K562 (cell line): Measurements from ENCODE around the gene CES1. TPM values are rescaled to one million over a fixed set of nuclear protein-coding genes. Genes with fewer than 3 reads are reported as not detected.

Source experiments
- ATAC-seq: fragments of 200-7000 bp; cut with Tn5 transposase; 3 replicates; pipeline ENCODE4 v1.9.1; 2020; ENCODE audit warnings: moderate library complexity
- BruUV-seq: library from RNA; stranded (reverse); fragments of 400-500 nt; replicated peaks from 2 replicates; lab custom pipeline; 2021; lab: Mats Ljungman, UMichigan
- CTCF ChIA-PET: fragments of 300-600 bp; formaldehyde crosslinking; extraction: SDS; loops from one replicate; lab custom pipeline; 2021; ENCODE audit warnings: low intra/inter-chr PET ratio; lab: Yijun Ruan, JAX
- POLR2A ChIA-PET: fragments of 300-600, 350-650 bp; sonication (Branson Sonifier 250); formaldehyde crosslinking; extraction: SDS; loops from one replicate; lab custom pipeline; 2021; ENCODE audit warnings: antibody characterized with exemption, inconsistent platforms; lab: Yijun Ruan, JAX
- DNase-seq, 4 experiments: peaks; one replicate each; pipeline versions ENCODE4 v3.0.0 to v3.0.0-alpha.2; 2011 to 2018; ENCODE audit warnings: low spot score in 3 of 4, mixed read lengths in 3 of 4; ENCODE audit errors: extremely low read depth in 1 of 4
- FAIRE-seq: peaks from 2 replicates; lab custom pipeline; 2011; peaks lifted over from hg19 to GRCh38; lab: Jason Lieb, UNC
- H2AFZ ChIP-seq: 2 replicates; pipeline ENCODE4 v1.6.0; 2011; ENCODE audit warnings: low read depth, low read length, control low read depth, inconsistent platforms
- H3K27ac ChIP-seq: fragments of 200-600 bp; 3 replicates; pipeline ENCODE4 v1.8.0; 2011; ENCODE audit warnings: low read depth, mild to moderate bottlenecking, control low read depth, inconsistent platforms, low read length, moderate library complexity, mixed read lengths; ENCODE audit errors: extremely low read depth
- H3K27me3 ChIP-seq, 2 experiments: fragments of 300-600 bp in 1 of 2; 2 replicates in 1 of 2; 3 replicates in 1 of 2; pipeline versions ENCODE4 v1.6.0 to v1.8.0; 2011; ENCODE audit warnings: inconsistent platforms in 2 of 2, low read length in 2 of 2, mild to moderate bottlenecking in 1 of 2, mixed read lengths in 1 of 2, moderate library complexity in 1 of 2; ENCODE audit not compliant: control insufficient read depth in 2 of 2, insufficient read depth in 2 of 2
- H3K36me3 ChIP-seq: fragments of 300-600 bp; 3 replicates; pipeline ENCODE4 v1.8.0; 2011; ENCODE audit warnings: mild to moderate bottlenecking, low read length, inconsistent platforms; ENCODE audit not compliant: control insufficient read depth, insufficient read depth
- H3K4me1 ChIP-seq, 2 experiments: fragments of 200-600 bp in 1 of 2; replicated peaks in 1 of 2; 2 replicates in 1 of 2; 3 replicates in 1 of 2; pipeline versions ENCODE4 v1.5.1 to v1.8.0; 2011; ENCODE audit warnings: inconsistent platforms in 2 of 2, low read length in 2 of 2, mild to moderate bottlenecking in 1 of 2, mixed read lengths in 1 of 2, moderate library complexity in 1 of 2; ENCODE audit not compliant: control insufficient read depth in 2 of 2, insufficient read depth in 2 of 2
- H3K4me2 ChIP-seq: 2 replicates; pipeline ENCODE4 v1.6.1; 2011; ENCODE audit warnings: low read length, control low read depth, inconsistent platforms, mixed read lengths; ENCODE audit not compliant: insufficient read depth
- H3K4me3 ChIP-seq: fragments of 200-600 bp; sonication (generic), shearing (Covaris generic); 2 replicates; pipeline ENCODE4 v1.5.1; 2016; ENCODE audit warnings: control low read depth, inconsistent platforms
- H3K79me2 ChIP-seq: fragments of 200-600 bp; 3 replicates; pipeline ENCODE4 v1.8.0; 2011; ENCODE audit warnings: low read length, inconsistent platforms; ENCODE audit not compliant: control insufficient read depth, insufficient read depth
- H3K9ac ChIP-seq, 2 experiments: 2 replicates each; pipeline versions ENCODE4 v1.6.0 to v1.6.1; 2011; ENCODE audit warnings: low read depth in 2 of 2, low read length in 2 of 2, control low read depth in 1 of 2, inconsistent platforms in 1 of 2, mild to moderate bottlenecking in 1 of 2, mixed read lengths in 1 of 2; ENCODE audit not compliant: insufficient read depth in 1 of 2
- H3K9me1 ChIP-seq: one replicate; pipeline ENCODE4 v1.6.0; 2011; ENCODE audit warnings: inconsistent platforms, mild to moderate bottlenecking, low read length, moderate library complexity; ENCODE audit not compliant: control insufficient read depth, insufficient read depth
- H3K9me3 ChIP-seq: replicated peaks from 2 replicates; pipeline ENCODE4 v1.5.1; 2011; ENCODE audit warnings: low read depth, low read length, inconsistent platforms; ENCODE audit not compliant: control insufficient read depth, insufficient read depth
- H4K20me1 ChIP-seq: replicated peaks from 2 replicates; pipeline ENCODE4 v1.6.1; 2011; ENCODE audit warnings: low read length, inconsistent platforms, mixed read lengths; ENCODE audit not compliant: control insufficient read depth, insufficient read depth
- ETV6 ChIP-seq, 3 experiments: fragments of 150-350 bp in 1 of 3; sonication (generic) in 1 of 3; formaldehyde crosslinking in 1 of 3; IDR thresholded peaks; 2 replicates each; pipeline versions ENCODE4 v1.6.1 to v1.8.0; 2014 to 2022; ENCODE audit warnings: borderline replicate concordance in 2 of 3, low read depth in 2 of 3, antibody characterized with exemption in 1 of 3, low read length in 1 of 3, mild to moderate bottlenecking in 1 of 3, missing genetic modification reagents in 1 of 3
- IRF1 ChIP-seq: sonication (generic); formaldehyde crosslinking; IDR thresholded peaks from 2 replicates; pipeline ENCODE4 v1.8.0; 2022; ENCODE audit warnings: missing genetic modification reagents, mild to moderate bottlenecking, borderline replicate concordance
- MEF2D ChIP-seq: conservative IDR thresholded peaks from 2 replicates; pipeline ENCODE4 v1.6.1; 2016; ENCODE audit warnings: low read depth, missing genetic modification characterization, missing compliant biosample characterization
- NFIX ChIP-seq: fragments of 250-450 bp; sonication (Bioruptor Pico); IDR thresholded peaks from 2 replicates; pipeline ENCODE4 v1.4.0; 2020; ENCODE audit warnings: low read depth, mild to moderate bottlenecking, moderate library complexity
- SAFB ChIP-seq: fragments of 200-400 bp; formaldehyde crosslinking; IDR thresholded peaks from 2 replicates; pipeline ENCODE4 v1.6.1; 2017; ENCODE audit warnings: low read depth, low read length, borderline replicate concordance
- SAFB2 ChIP-seq: fragments of 200-400 bp; formaldehyde crosslinking; IDR thresholded peaks from 2 replicates; pipeline ENCODE4 v1.6.1; 2018; ENCODE audit warnings: borderline replicate concordance, low read length, low read depth, moderate library complexity; ENCODE audit not compliant: severe bottlenecking
- SIN3B ChIP-seq: fragments of 450-650 bp; IDR thresholded peaks from 2 replicates; pipeline ENCODE4 v1.6.1; 2017; ENCODE audit warnings: low read depth, mild to moderate bottlenecking, moderate library complexity
- SUPT5H ChIP-seq: fragments of 450-650 bp; IDR thresholded peaks from 2 replicates; pipeline ENCODE4 v1.6.1; 2016
- TBL1XR1 ChIP-seq, 2 experiments: IDR thresholded peaks; 2 replicates each; pipeline ENCODE4 v1.6.1; 2012; ENCODE audit warnings: improper control_type of control experiment in 2 of 2, low read length in 2 of 2, mild to moderate bottlenecking in 1 of 2
- ZNF384 ChIP-seq: IDR thresholded peaks from 2 replicates; pipeline ENCODE4 v1.6.1; 2012; ENCODE audit warnings: low read depth, low read length, improper control_type of control experiment
- WGBS: fragments of 100-300 bp; shearing (Covaris generic); methylation state at CpG from one replicate; pipeline ENCODE4 v1.1.6; 2016; ENCODE audit warnings: low coverage, mixed read lengths; ENCODE audit not compliant: insufficient coverage; ENCODE audit errors: missing lambda C conversion rate; 5-methylcytosine and 5-hydroxymethylcytosine counted together
- in situ Hi-C: fragments of 300-500 bp; cut with MboI; formaldehyde crosslinking; loops from 4 replicates; pipeline ENCODE4 v1.15.0; 2018; ENCODE audit warnings: inconsistent platforms, mixed read lengths
- intact Hi-C: fragments of 100-400 bp; cut with micrococcal nuclease; formaldehyde crosslinking; loops from 2 replicates; pipeline ENCODE4 v1.14.2; 2022
- polyA plus RNA-seq, 8 experiments: library from polyadenylated mRNA; depleted of rRNA in 4 of 8; stranded (reverse) in 5 of 8; unstranded in 3 of 8; fragments of >200 nt; fragmentation: Nextera tagmentation in 2 of 8; fragmentation: Illumina TruSeq in 1 of 8; extraction: Ambion mirVana in 2 of 8; extraction: Trizol in 1 of 8; gene quantifications; 2 replicates each; pipeline versions ENCODE4 v1.2.1 to v1.2.3, GENCODE V29; 2011 to 2014; ENCODE audit warnings: inconsistent platforms in 1 of 8, missing spikeins in 1 of 8
- total RNA-seq, 7 experiments: library from RNA; depleted of rRNA in 6 of 7; stranded (reverse); fragments of >200 nt in 6 of 7; fragmentation: Illumina TruSeq in 2 of 7; extraction: Trizol in 2 of 7; gene quantifications; 2 replicates each; pipeline versions ENCODE4 v1.2.1 to v1.2.3, GENCODE V29; 2011 to 2021; ENCODE audit warnings: low replicate concordance in 1 of 7
- TF ChIP-seq, protein P1 (sequence below), 2 experiments: fragments of 450-650 bp; IDR thresholded peaks; 2 replicates each; pipeline ENCODE4 v1.6.1; 2016; ENCODE audit warnings: mild to moderate bottlenecking in 2 of 2, borderline replicate concordance in 1 of 2, low read depth in 1 of 2, moderate library complexity in 1 of 2

CES1 gene
- total and polyA plus RNA-seq, 9 of the 15 experiments (the other 6 are each of a cell fraction or from before 2014, with no cell fraction given) = 0.10 to 1.2 (median 0.16) TPM; not detected in 3

DNA sequence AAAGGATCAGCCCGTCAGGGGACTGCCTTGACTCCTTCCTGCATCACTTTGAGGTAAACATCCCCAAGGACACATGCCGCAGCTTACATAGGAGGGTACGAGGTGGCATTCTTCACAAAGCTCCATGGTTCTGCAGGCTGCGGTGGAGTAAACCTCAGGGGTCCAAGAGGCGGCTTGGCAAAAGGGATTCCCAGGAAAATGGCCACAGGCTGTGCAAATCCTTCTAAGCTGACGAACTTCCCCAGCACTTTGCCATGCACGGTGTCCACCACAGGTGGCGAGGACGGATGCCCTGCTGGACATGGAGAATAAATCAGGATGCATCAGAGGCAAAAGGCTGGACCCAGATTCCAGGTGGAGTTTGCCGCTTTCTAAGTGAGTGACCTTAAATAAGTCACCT, 4.2 kb downstream of the CES1 start (continued):
- TF ChIP-seq IRF1 (CRISPR knock-in tag) (no peak), TBL1XR1 (IDR thresholded peaks at IDR 0.05; ENCODE audit: low read length in 2 of 2) (no peak), NFIX (no peak)

GRCh38 chr16:55825115-55825728, 7.7 kb downstream of the CES1 start:
- in situ Hi-C loops = no loop called here
- no peak for TF ChIP-seq MEF2D
- TF ChIP-seq, protein P1, sequence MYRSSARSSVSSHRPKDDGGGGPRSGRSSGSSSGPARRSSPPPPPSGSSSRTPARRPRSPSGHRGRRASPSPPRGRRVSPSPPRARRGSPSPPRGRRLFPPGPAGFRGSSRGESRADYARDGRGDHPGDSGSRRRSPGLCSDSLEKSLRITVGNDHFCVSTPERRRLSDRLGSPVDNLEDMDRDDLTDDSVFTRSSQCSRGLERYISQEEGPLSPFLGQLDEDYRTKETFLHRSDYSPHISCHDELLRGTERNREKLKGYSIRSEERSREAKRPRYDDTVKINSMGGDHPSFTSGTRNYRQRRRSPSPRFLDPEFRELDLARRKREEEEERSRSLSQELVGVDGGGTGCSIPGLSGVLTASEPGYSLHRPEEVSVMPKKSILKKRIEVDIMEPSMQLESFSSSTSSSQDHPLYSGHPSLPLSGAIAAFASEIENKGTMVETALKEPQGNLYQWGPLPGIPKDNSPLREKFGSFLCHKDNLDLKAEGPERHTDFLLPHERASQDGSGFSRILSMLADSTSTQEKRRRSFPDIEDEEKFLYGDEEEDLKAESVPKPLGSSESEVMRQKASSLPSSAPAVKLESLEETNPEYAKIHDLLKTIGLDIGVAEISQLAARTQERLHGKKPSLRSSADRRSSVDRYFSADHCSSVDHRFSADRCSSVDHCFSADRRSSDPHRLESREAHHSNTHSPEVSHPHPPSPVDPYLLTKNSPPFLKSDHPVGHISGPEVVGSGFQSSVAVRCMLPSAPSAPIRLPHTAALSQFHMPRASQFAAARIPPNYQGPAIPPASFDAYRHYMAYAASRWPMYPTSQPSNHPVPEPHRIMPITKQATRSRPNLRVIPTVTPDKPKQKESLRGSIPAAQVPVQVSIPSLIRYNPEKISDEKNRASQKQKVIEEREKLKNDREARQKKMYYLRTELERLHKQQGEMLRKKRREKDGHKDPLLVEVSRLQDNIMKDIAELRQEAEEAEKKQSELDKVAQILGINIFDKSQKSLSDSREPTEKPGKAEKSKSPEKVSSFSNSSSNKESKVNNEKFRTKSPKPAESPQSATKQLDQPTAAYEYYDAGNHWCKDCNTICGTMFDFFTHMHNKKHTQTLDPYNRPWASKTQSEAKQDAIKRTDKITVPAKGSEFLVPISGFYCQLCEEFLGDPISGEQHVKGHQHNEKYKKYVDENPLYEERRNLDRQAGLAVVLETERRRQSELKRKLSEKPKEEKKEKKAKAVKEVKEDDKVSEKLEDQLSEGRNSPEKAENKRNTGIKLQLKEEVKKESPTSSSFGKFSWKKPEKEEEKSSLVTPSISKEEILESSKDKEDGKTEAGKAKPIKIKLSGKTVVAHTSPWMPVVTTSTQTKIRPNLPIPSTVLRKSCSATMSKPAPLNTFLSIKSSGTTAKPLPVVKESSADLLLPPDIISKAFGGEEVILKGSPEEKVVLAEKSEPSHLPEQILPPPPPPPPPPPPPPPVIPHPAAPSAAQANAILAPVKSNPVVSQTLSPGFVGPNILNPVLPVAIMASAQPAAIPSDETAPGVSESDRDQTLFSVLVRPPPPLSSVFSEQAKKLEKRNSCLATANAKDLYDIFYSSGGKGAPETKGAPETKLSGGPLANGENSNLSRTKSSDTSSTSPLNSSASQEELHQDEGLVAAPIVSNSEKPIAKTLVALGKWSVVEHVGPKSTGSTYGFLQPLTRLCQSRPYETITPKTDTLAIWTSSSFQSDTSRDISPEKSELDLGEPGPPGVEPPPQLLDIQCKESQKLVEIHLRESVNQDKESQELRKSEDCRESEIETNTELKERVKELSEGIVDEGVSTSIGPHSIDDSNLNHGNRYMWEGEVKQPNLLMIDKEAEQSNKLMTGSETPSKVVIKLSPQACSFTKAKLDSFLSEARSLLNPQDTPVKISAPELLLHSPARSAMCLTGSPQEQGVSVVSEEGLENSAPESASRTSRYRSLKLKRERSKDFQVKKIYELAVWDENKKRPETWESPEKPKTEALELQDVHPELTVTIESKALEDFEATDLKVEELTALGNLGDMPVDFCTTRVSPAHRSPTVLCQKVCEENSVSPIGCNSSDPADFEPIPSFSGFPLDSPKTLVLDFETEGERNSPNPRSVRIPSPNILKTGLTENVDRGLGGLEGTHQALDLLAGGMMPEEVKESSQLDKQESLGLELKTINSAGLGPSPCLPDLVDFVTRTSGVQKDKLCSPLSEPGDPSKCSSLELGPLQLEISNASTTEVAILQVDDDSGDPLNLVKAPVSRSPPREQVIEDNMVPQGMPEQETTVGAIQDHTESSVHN (IDR thresholded peaks at IDR 0.05; ENCODE audit: borderline replicate concordance in 1 of 2, low read depth in 1 of 2) = no peak
- TF ChIP-seq SAFB = no peak
- no peak for TF ChIP-seq ETV6 (IDR thresholded peaks at IDR 0.05; ENCODE audit: borderline replicate concordance in 1 of 2, low read depth in 2 of 2, low read length in 1 of 2)
- no peak for TF ChIP-seq ETV6 (CRISPR knock-in tag; IDR thresholded peaks at IDR 0.05; ENCODE audit: borderline replicate concordance)
- no peak for TF ChIP-seq SUPT5H
- TF ChIP-seq SIN3B = no peak
- TF ChIP-seq SAFB2 = no peak
- no peak for TF ChIP-seq ZNF384

More at GRCh38 chr16:55825115-55825728, 7.7 kb downstream of the CES1 start:
- ChIA-PET POLR2A (no interaction called here), CTCF (no interaction called here)
- FAIRE-seq (no peak), DNase-seq (no peak), ATAC-seq (no peak)
- no TSS peak for BruUV-seq
- Histone ChIP-seq H3K4me2 (no peak overlapping the region), H3K9me3 (no peaks in the 10 kb centered on the region), H3K9me1 (no peaks in the 10 kb centered on the region), H2AFZ (no peak overlapping the region), H3K79me2 (no peaks in the 10 kb centered on the region), H3K27me3 (peaks cover 0 to 5% of the 10 kb centered on the region in 2 experiments; a peak in 2 of 5 replicates), H4K20me1 (no peaks in the 10 kb centered on the region), H3K36me3 (no peaks in the 10 kb centered on the region), H3K4me1 (no peaks in the 10 kb centered on the region), H3K9ac (no peak overlapping the region), H3K4me3 (no peak overlapping the region), H3K27ac (no peak overlapping the region)
- intact Hi-C loops = no loop called here
- 0% methylated on average over 6 of the region's 6 CpGs for WGBS
